ENCODE results near the gene PALS1.

- no peak for TF ChIP-seq CTCF (IDR thresholded peaks at IDR 0.05; ENCODE audit: borderline replicate concordance, extremely low read depth, low read length, poor library complexity, severe bottlenecking)
- TF ChIP-seq EZH2 (IDR thresholded peaks at IDR 0.05; ENCODE audit: borderline replicate concordance, low read depth, low read length, severe bottlenecking), result no peak
These were observed 27.4 kb downstream of the PALS1 start for GRCh38 chr14:67268426-67269150.
